SK-N-SH treated with all-trans-retinoic acid at 6 μM for 48 hours (cell line): ENCODE results near the gene GLOD4.

Experiments
- ARNTL ChIP-seq: fragments of 450-650 bp; formaldehyde crosslinking; IDR thresholded peaks from 2 replicates; pipeline ENCODE4 v1.5.0; 2020; ENCODE audit warnings: low read depth, mild to moderate bottlenecking, moderate library complexity, borderline replicate concordance
- BACH2 ChIP-seq: fragments of 250-450 bp; sonication (Bioruptor Pico); IDR thresholded peaks from 2 replicates; pipeline ENCODE4 v1.9.0; 2021; ENCODE audit warnings: mild to moderate bottlenecking, borderline replicate concordance
- GLIS3 ChIP-seq: fragments of 250-450 bp; sonication (Bioruptor Pico); IDR thresholded peaks from 2 replicates; pipeline ENCODE4 v1.5.0; 2020; ENCODE audit warnings: mild to moderate bottlenecking, moderate library complexity
- ISL1 ChIP-seq: fragments of 250-450 bp; sonication (Bioruptor Pico); IDR thresholded peaks from 2 replicates; pipeline ENCODE4 v2.1.2; 2022; ENCODE audit warnings: mild to moderate bottlenecking, moderate library complexity
- PATZ1 ChIP-seq: fragments of 250-450 bp; sonication (Bioruptor Pico); IDR thresholded peaks from 2 replicates; pipeline ENCODE4 v1.8.0; 2020; ENCODE audit warnings: mild to moderate bottlenecking, moderate library complexity, borderline replicate concordance
- PPARA ChIP-seq: fragments of 250-450 bp; sonication (Bioruptor Pico); IDR thresholded peaks from 2 replicates; pipeline ENCODE4 v1.5.0; 2020; ENCODE audit warnings: mild to moderate bottlenecking, borderline replicate concordance
- SNAI2 ChIP-seq: fragments of 250-450 bp; sonication (Bioruptor Pico); IDR thresholded peaks from 2 replicates; pipeline ENCODE4 v1.5.0; 2020; ENCODE audit warnings: mild to moderate bottlenecking, moderate library complexity
- TCF4 ChIP-seq: fragments of 250-450 bp; sonication (Bioruptor Pico); IDR thresholded peaks from 2 replicates; pipeline ENCODE4 v1.8.0; 2021; ENCODE audit warnings: mild to moderate bottlenecking, moderate library complexity, borderline replicate concordance
- ZFP3 ChIP-seq: fragments of 250-450 bp; sonication (Bioruptor Pico); IDR thresholded peaks from 2 replicates; pipeline ENCODE4 v1.5.0; 2020; ENCODE audit warnings: mild to moderate bottlenecking, moderate library complexity
- ZFP30 ChIP-seq: fragments of 450-650 bp; formaldehyde crosslinking; IDR thresholded peaks from 2 replicates; pipeline ENCODE4 v1.5.0; 2022; ENCODE audit warnings: mild to moderate bottlenecking, moderate library complexity
- ZNF70 ChIP-seq: fragments of 450-650 bp; formaldehyde crosslinking; IDR thresholded peaks from 2 replicates; pipeline ENCODE4 v1.5.0; 2020; ENCODE audit warnings: mild to moderate bottlenecking, moderate library complexity
- ZNF8 ChIP-seq: fragments of 450-650 bp; formaldehyde crosslinking; IDR thresholded peaks from 2 replicates; pipeline ENCODE4 v1.5.0; 2020; ENCODE audit warnings: mild to moderate bottlenecking, moderate library complexity
- TF ChIP-seq, protein P1 (sequence below): fragments of 250-450 bp; sonication (Bioruptor Pico); IDR thresholded peaks from 2 replicates; pipeline ENCODE4 v1.5.1; 2021; ENCODE audit warnings: mild to moderate bottlenecking, moderate library complexity
- TF ChIP-seq, protein P2 (sequence below): fragments of 250-450 bp; sonication (Bioruptor Pico); IDR thresholded peaks from 2 replicates; pipeline ENCODE4 v1.5.1; 2020; ENCODE audit warnings: low read depth, mild to moderate bottlenecking, moderate library complexity

- TF ChIP-seq BACH2 (CRISPR knock-in tag) (no peak), GLIS3 (CRISPR knock-in tag) (no peak), SNAI2 (CRISPR knock-in tag) (no peak), PATZ1 (CRISPR knock-in tag) (no peak), ISL1 (CRISPR knock-in tag) (no peak), ZFP30 (no peak), PPARA (no peak), ZNF70 (CRISPR knock-in tag) (no peak), TCF4 (CRISPR knock-in tag) (no peak), ZFP3 (CRISPR knock-in tag) (no peak), ARNTL (CRISPR knock-in tag) (no peak), ZNF8 (no peak)
- TF ChIP-seq, protein P1, sequence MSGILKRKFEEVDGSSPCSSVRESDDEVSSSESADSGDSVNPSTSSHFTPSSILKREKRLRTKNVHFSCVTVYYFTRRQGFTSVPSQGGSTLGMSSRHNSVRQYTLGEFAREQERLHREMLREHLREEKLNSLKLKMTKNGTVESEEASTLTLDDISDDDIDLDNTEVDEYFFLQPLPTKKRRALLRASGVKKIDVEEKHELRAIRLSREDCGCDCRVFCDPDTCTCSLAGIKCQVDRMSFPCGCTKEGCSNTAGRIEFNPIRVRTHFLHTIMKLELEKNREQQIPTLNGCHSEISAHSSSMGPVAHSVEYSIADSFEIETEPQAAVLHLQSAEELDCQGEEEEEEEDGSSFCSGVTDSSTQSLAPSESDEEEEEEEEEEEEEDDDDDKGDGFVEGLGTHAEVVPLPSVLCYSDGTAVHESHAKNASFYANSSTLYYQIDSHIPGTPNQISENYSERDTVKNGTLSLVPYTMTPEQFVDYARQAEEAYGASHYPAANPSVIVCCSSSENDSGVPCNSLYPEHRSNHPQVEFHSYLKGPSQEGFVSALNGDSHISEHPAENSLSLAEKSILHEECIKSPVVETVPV (CRISPR knock-in tag): no peak
- TF ChIP-seq, protein P2, sequence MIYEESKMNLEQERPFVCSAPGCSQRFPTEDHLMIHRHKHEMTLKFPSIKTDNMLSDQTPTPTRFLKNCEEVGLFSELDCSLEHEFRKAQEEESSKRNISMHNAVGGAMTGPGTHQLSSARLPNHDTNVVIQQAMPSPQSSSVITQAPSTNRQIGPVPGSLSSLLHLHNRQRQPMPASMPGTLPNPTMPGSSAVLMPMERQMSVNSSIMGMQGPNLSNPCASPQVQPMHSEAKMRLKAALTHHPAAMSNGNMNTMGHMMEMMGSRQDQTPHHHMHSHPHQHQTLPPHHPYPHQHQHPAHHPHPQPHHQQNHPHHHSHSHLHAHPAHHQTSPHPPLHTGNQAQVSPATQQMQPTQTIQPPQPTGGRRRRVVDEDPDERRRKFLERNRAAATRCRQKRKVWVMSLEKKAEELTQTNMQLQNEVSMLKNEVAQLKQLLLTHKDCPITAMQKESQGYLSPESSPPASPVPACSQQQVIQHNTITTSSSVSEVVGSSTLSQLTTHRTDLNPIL: no peak
Measured at GRCh38 chr17:789160-789840, 7.2 kb upstream of the GLOD4 start.
